Small intestine (tissue), 7 donors: ENCODE measurements around the gene OR2V1. TPM values are rescaled to one million over a fixed set of nuclear protein-coding genes. Genes with fewer than 3 reads are reported as not detected.
"Not testable (repeated sequence)": the region's sequence is repeated elsewhere in the genome, so short reads cannot be mapped to it uniquely, and the experiment has no call there.

Experiments used
- DNase-seq, 2 donors: peaks; one replicate each; pipeline versions ENCODE4 v3.0.0 to v3.0.0-alpha.2; 2013
- FAIRE-seq: peaks from 2 replicates; lab custom pipeline; 2012; peaks lifted over from hg19 to GRCh38; lab: Jason Lieb, UNC
- H3K27ac ChIP-seq, 3 donors: one replicate each; pipeline ENCODE4 v1.5.1; 2013; ENCODE audit warnings: low read length in 2 of 3, mild to moderate bottlenecking in 2 of 3, control low read depth in 1 of 3, inconsistent platforms in 1 of 3, low read depth in 1 of 3, moderate library complexity in 1 of 3
- H3K27me3 ChIP-seq, 3 donors: one replicate each; pipeline ENCODE4 v1.6.1; 2013; ENCODE audit warnings: low read length in 3 of 3, inconsistent platforms in 1 of 3; ENCODE audit not compliant: control insufficient read depth in 3 of 3, insufficient read depth in 3 of 3
- H3K36me3 ChIP-seq, 3 donors: one replicate each; pipeline ENCODE4 v1.6.1; 2013; ENCODE audit warnings: low read length in 3 of 3, inconsistent platforms in 1 of 3, low read depth in 1 of 3, mild to moderate bottlenecking in 1 of 3, moderate library complexity in 1 of 3; ENCODE audit not compliant: control insufficient read depth in 3 of 3, insufficient read depth in 2 of 3
- H3K4me1 ChIP-seq, 3 donors: one replicate each; pipeline ENCODE4 v1.6.1; 2013; ENCODE audit warnings: low read length in 2 of 3, inconsistent platforms in 1 of 3, low read depth in 1 of 3, mild to moderate bottlenecking in 1 of 3, moderate library complexity in 1 of 3; ENCODE audit not compliant: control insufficient read depth in 3 of 3, insufficient read depth in 2 of 3
- H3K4me3 ChIP-seq, 3 donors: one replicate each; pipeline ENCODE4 v1.5.1; 2013; ENCODE audit warnings: low read length in 3 of 3, control low read depth in 1 of 3, inconsistent platforms in 1 of 3, low read depth in 1 of 3, mild to moderate bottlenecking in 1 of 3, moderate library complexity in 1 of 3
- H3K9me3 ChIP-seq, 2 donors: one replicate each; pipeline ENCODE4 v1.6.1; 2013; ENCODE audit warnings: low read depth in 1 of 2, low read length in 1 of 2; ENCODE audit not compliant: control insufficient read depth in 2 of 2, insufficient read depth in 1 of 2
- WGBS, 3 donors: extraction: QIAGEN DNeasy Blood & Tissue Kit; methylation state at CpG; one replicate each; pipeline ENCODE4 v1.1.7; 2013; 5-methylcytosine and 5-hydroxymethylcytosine counted together
- polyA plus RNA-seq, 4 donors: library from polyadenylated mRNA; stranded (reverse) in 3 of 4; unstranded in 1 of 4; fragments of 200-250 nt in 3 of 4; fragments of 120-200 nt in 1 of 4; gene quantifications; one replicate each; pipeline versions ENCODE4 v1.2.1 to v1.2.3, GENCODE V29; 2013
- donor health status: healthy with polysubstance abuse.
- donor health status: control.
- donor health status: control.
- donor health status: Bipolar disorder and iron deficiency.
- donor health status: healthy.

The OR2V1 gene
- polyA plus RNA-seq, 4 donors: not detected

DNA sequence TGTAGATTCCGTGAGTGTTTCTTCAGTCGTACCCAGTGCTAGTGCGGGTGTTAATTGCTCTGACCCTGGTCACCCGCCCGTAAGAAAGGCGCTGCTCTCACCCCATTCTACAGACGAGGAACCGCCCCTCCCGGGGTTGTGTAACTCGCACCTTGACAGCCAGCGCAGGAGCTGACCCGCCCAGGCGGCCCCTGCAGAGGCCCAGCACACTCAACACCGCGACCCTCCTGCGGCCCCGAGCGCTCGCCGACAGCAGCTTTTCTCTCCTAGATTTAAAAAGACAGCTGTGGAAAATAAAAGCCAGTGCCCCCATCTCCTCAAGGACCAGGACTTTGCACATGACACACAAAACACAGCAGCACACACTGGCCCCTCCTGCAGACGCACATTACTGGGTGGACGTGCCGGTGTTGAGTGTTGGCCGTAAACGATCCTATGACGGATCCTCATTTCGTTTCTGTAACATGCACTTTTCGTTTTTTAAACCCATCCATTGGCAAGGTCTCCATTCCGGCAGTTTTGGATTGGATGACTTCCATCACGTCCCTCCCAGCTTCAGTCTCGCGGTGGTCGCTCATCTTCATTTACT is 39.4 kb upstream of the OR2V1 start:
- no peak overlapping the region for H3K27ac ChIP-seq
- H3K4me1 ChIP-seq: no peaks in the 10 kb centered on the region
- DNase-seq (peak in 1 of 2 donors; percentile 71), FAIRE-seq (no peak)
- WGBS, 3 donors: 8 to 16% (median 11%) methylated on average over 33 of the region's 33 CpGs
- H3K36me3 ChIP-seq: no peaks in the 10 kb centered on the region
- H3K27me3 ChIP-seq: peaks cover 7 to 82% (median 27%) of the 10 kb centered on the region in 3 donors
- H3K9me3 ChIP-seq: no peaks in the 10 kb centered on the region
- peak overlapping the region in 1 of 3 donors; percentile 27 for H3K4me3 ChIP-seq

DNA sequence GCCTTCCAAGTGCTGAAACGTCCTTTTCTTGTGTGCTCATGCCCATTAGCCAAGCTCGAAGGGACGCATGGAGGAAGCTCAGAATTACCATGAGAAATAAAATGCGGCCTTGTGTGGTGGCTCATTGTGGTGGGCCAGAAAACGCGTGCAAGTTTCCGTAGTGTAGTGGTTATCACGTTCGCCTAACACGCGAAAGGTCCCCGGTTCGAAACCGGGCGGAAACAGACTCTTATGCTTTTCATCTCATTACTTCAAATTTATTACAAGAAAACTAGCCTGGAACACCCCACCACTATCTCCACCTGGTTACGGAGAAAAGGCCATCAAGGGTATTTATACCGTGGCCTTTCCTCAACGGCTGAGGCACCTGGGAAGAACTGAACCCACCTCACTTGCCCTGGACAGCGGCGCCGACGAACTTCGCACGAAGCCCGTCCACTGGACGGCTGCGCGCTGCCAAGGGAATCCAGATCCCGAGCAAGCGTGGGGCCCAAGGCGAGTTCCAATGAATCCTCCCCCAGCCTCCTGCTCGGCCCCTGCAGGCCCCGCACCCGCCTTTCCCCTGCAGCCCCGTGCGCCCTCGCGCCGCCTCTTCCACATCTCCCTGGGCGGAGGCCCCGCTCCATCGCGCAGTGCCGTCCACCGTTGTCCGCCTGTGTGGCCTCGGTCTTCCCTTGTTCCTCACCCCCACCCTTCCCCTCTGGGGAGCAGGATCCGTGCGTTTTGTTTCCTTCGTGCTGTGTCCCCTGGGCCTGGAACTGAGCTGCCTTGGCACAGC is 38.7 kb upstream of the OR2V1 start:
- not testable (repeated sequence) for FAIRE-seq, H3K36me3 ChIP-seq
- DNase-seq: peak in 1 of 2 donors; percentile 58

GRCh38 chr5:181168595-181169118 is 37.7 kb upstream of the OR2V1 start:
- FAIRE-seq: no peak
- no peaks in the 10 kb centered on the region for H3K36me3 ChIP-seq
- H3K4me1 ChIP-seq: no peaks in the 10 kb centered on the region
- 29 to 34% (median 34%) methylated on average over 14 of the region's 14 CpGs for WGBS, 3 donors
- no peak overlapping the region for H3K27ac ChIP-seq
- peaks cover 0 to 5% of the 10 kb centered on the region in 2 donors for H3K9me3 ChIP-seq
- H3K27me3 ChIP-seq: peaks cover 7 to 86% (median 24%) of the 10 kb centered on the region in 3 donors
- DNase-seq: no peak
- H3K4me3 ChIP-seq: no peak overlapping the region

More for the DNA sequence above, 38.7 kb upstream of the OR2V1 start:
- not testable (repeated sequence) for H3K27ac ChIP-seq, H3K9me3 ChIP-seq, H3K4me1 ChIP-seq
- 4 to 11% (median 7%) methylated on average over 46 to 50 of the region's 50 CpGs for WGBS, 3 donors
- Histone ChIP-seq H3K27me3 (peaks cover 7 to 89% (median 25%) of the 10 kb centered on the region in 3 donors), H3K4me3 (peak overlapping the region in 1 of 3 donors; percentile 27)

DNA sequence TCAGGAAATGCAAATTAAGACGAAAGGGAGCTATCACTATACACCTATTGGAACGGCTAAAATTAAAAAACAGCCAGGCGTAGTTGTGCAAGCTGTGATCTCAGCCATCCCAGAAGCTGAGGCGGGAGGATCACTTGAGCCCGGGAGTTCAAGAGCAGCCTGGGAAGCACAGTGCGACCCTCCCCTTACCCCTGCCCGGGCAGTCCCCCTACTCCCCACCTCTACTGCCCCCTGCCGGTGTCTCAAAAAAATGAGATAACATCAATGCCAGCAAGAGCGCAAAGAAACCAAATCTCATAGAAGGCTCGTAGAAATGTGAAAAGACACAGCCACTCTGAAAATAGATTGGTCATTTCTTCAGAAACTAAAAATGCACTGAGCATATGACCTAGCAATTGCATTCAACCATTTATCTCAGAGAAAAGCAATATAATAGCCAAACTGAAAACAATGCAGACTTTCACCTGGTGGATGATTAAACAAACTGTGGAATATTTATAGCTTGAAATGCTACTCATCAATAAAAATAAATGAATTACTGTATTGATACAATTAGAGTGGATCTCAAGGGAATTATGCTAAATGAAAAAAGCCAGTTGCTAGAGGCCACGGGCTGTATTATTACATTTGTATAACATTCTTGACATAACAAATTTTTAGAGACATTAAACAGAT is 37.0 kb upstream of the OR2V1 start:
- FAIRE-seq (no peak), DNase-seq (no peak)
- no peak overlapping the region for H3K27ac ChIP-seq
- H3K4me1 ChIP-seq: no peaks in the 10 kb centered on the region
- no peak overlapping the region for H3K4me3 ChIP-seq
- peaks cover 0 to 5% of the 10 kb centered on the region in 2 donors for H3K9me3 ChIP-seq
- H3K36me3 ChIP-seq: no peaks in the 10 kb centered on the region
- H3K27me3 ChIP-seq: peaks cover 7 to 84% (median 18%) of the 10 kb centered on the region in 3 donors
- 8 to 13% (median 9%) methylated on average over 11 of the region's 11 CpGs for WGBS, 3 donors

DNA sequence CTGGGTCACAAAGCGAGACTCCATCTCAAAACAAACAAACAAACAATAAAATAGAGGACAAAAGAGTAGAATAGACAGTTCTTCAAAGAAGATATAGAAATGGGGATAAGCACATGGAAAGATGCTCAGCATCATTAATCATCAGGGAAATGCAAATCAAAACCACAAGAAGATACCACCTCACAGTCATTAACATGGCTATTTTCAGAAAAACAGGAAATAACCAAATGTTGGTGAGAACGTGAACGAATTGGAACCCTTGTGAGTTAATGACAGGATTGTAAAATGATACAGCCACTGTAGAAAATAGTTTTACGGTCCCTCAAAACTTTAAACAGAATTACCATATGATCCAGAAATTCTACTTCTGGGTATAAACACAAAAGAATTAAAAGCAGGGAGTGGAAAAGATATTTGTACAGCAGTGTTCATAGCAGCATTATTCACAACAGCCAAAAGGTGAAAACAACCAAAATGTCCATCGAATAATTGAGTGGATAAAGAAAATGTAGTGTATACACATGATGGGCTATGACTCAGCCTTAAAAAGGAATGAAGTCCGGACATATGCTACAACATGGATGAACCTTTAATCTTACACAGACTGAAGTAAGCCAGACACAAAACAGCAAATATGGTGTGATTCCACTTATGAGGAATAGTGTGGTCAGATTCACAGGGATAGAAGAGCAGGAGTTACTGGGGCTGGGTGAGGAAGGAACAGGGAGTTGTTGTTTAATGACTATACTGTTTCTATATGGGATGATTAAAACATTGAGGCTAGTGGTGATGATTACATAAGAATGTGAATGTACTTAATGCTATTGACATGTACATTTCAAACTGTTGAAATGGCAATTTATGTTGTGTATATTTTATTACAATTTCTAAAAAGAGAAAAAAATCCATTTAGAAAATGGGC is 36.1 kb upstream of the OR2V1 start:
- DNase-seq (no peak), FAIRE-seq (no peak)
- Histone ChIP-seq H3K36me3 (no peaks in the 10 kb centered on the region), H3K4me1 (no peaks in the 10 kb centered on the region), H3K9me3 (peaks cover 0 to 5% of the 10 kb centered on the region in 2 donors), H3K27me3 (peaks cover 7 to 76% (median 17%) of the 10 kb centered on the region in 3 donors), H3K4me3 (no peak overlapping the region), H3K27ac (no peak overlapping the region)
- WGBS, 3 donors: 45 to 66% (median 52%) methylated on average over 6 of the region's 6 CpGs

DNA sequence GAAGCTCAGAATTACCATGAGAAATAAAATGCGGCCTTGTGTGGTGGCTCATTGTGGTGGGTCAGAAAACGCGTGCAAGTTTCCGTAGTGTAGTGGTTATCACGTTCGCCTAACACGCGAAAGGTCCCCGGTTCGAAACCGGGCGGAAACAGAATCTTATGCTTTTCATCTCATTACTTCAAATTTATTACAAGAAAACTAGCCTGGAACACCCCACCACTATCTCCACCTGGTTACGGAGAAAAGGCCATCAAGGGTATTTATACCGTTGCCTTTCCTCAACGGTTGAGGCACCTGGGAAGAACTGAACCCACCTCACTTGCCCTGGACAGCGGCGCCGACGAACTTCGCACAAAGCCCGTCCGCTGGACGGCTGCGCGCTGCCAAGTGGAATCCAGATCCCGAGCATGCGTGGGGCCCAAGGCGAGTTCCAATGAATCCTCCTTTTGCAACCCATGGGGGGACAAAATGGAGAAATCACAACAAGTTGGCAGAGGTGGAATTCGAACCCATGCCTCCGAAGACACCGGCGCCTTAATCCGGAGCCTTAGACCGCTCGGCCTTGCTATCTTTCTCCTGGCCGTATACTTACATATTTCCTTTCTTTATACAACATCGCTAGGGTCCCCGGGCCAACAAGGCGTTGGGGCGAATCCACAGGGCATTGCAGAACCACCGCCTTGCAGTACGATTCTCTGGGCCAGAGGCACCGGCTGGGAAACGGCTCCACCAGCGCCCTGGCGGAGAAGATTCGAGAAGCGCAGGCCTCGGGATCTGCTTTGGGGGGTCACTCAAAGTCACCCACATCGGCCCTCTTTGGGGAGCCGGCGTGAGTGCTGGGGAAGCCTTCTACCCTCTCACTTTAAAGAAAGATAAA is 33.3 kb upstream of the OR2V1 start:
- no peak for DNase-seq
- Histone ChIP-seq H3K27ac (no peak overlapping the region), H3K27me3 (peaks cover 0 to 53% (median 3%) of the 10 kb centered on the region in 3 donors), H3K4me1 (no peaks in the 10 kb centered on the region), H3K4me3 (no peak overlapping the region), H3K9me3 (peaks cover 0 to 5% of the 10 kb centered on the region in 2 donors), H3K36me3 (no peaks in the 10 kb centered on the region)
- no peak for FAIRE-seq
- 17 to 37% (median 33%) methylated on average over 46 to 48 of the region's 52 CpGs for WGBS, 3 donors

- Histone ChIP-seq H3K27ac (no peak overlapping the region), H3K27me3 (peaks cover 0 to 46% (median 3%) of the 10 kb centered on the region in 3 donors), H3K9me3 (peaks cover 0 to 5% of the 10 kb centered on the region in 2 donors), H3K4me1 (no peaks in the 10 kb centered on the region), H3K36me3 (no peaks in the 10 kb centered on the region), H3K4me3 (no peak overlapping the region)
- no peak for DNase-seq
- WGBS, 3 donors: 36 to 61% (median 52%) methylated on average over 15 to 16 of the region's 16 CpGs
- FAIRE-seq: no peak
Observed at GRCh38 chr5:181163487-181164075, 32.6 kb upstream of the OR2V1 start.
